Dedifferentiated amniotic fluid mesenchymal stem cell (primary cell): ENCODE data around the gene GAL3ST1.
"Not testable (repeated sequence)": the region's sequence is repeated elsewhere in the genome, so short reads cannot be mapped to it uniquely, and the experiment has no call there.

ENCODE experiments used
- DNase-seq: peaks from one replicate; pipeline ENCODE4 v3.0.0-alpha.2; 2016; ENCODE audit errors: extremely low spot score

The GAL3ST1 gene

GRCh38 chr22:30596199-30596598, 21.7 kb upstream of the GAL3ST1 start:
- DNase-seq, result no peak

GRCh38 chr22:30592360-30592713, 17.9 kb upstream of the GAL3ST1 start:
- DNase-seq, result not testable (repeated sequence)

- peak; percentile 98 for DNase-seq
These were observed 17.3 kb upstream of the GAL3ST1 start, which contains the start of gene PES1 for GRCh38 chr22:30591588-30592359. Gene PES1, minus strand, starts transcription at chr22:30591910. Its CDS starts 77 bp downstream, at chr22:30591833.

DNA sequence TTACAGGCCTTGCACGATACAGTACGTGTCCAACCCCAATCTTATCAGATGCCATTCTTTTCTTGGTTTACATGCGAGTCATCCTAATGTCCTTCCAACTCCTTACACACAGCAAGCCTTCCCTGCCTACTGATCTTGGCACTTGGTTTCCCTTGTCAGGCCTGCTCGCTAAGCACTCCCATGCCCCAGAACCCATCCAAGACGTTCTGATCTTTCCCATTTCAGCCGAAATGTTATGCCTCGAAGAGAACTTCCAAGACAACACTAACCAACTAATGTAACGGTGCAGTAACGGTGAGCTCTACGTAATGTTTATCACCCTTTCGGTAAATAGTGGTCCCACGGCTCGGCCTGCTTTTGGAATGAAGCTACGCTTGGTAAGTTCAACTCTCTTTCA, 16.7 kb upstream of the GAL3ST1 start:
- peak; percentile 23 for DNase-seq

DNA sequence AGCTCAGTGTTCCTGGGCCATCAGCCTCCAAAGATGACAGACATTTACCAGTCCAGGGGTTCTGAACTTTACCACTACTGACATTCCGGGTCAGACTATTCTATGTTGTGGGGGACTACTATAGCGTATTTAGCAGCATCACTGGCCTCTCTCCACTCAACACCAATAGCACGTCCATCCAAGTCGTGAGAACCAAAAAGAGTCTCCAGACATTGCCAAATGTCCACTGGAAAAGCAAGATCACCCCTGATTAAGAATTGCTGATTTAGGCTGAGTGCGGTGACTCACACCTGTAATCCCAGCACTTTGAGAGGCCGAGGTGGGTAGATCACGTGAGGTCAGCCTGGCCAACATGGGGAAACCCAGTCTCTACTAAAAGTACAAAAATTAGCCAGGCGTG, 11.9 kb upstream of the GAL3ST1 start:
- DNase-seq, result no peak

- no peak for DNase-seq
These were observed 10.0 kb upstream of the GAL3ST1 start for GRCh38 chr22:30584441-30584840.

DNA sequence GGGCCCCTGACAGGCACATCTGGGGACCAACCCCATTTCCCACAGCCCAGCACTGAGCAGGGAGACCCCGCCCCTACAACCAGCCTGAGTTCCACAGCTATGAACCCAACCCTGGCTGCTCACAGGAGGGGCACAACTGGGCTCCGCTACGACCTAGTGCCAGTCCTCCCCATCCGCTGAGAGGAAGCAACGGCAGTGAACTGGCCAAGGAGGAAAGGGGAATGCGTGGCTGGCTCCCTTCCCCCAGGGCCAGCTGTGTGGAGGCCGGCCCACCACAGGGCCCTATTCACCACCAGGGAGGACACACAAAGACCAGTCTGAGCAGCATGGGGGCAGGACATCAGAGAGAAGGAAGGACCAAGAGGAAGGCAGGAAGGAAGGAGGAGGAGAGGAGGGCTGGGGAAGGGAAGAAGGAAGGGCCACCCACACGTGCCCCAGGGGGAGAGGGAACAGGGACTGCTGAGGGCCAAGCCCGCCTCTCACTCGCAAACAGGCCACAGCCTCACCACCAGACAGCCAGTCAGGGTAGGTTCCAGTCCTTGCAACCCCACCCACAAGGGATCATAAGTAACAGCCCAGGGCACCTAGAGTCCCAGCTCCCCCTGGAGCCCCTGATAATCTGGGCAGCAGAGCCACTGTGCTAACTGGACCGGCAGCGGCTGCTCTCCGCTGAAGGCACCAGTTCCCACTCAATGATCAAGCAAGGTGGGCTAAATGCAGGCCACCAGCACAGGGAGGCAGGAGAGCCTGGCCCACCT, 8.5 kb upstream of the GAL3ST1 start:
- DNase-seq, result no peak

DNA sequence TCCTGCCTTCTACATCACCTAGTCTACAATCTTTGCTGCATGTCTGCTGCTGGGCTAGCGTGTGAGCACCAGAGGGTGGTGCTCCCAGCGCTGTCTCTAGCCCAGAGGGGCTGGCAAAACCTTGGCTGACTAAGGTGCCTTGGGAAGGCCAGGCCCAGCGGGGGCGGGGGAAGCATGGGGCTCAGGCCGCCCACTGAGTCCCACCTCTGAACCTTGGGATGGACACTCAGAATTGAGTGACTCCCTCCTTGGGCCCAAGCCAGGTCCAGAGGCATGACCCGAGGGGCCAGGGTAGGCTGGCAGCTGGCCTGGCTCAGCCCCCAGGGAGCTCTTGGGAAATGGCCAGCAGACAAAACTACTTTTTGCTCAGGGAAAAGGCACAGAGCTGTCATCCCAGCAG, 7.6 kb upstream of the GAL3ST1 start:
- no peak for DNase-seq

GRCh38 chr22:30580896-30581295, 6.4 kb upstream of the GAL3ST1 start:
- DNase-seq, result no peak

- no peak for DNase-seq
These were observed 4.0 kb upstream of the GAL3ST1 start for GRCh38 chr22:30578481-30578880.

GRCh38 chr22:30575859-30576258, 1.4 kb upstream of the GAL3ST1 start:
- no peak for DNase-seq

GRCh38 chr22:30574997-30575671, 669 bp upstream of the GAL3ST1 start:
- no peak for DNase-seq

DNA sequence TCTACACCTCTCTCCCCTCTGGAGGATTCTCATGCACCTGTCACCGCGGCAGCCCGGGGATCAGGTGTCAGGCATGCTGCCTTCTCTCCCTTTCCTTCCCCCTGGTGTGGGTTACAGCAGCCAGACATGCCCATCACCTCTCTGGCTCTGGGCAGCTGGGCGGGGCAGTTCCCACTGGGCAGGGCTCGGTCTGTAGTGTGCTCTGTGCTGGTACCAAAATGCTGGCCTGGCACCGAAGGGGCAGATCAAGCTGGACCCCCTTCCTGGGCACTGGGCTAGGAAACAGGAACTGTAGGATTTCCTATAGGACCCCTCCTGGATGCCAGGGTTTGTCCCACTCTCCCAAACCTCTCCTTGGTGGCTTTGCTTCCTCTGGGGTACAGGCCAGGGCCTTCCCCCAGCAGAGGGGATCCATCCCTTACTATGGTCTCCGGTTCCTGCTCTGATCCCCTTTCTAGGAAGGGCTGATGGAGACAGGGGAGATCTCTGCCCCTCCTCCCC, 821 bp downstream of the GAL3ST1 start:
- no peak for DNase-seq

DNA sequence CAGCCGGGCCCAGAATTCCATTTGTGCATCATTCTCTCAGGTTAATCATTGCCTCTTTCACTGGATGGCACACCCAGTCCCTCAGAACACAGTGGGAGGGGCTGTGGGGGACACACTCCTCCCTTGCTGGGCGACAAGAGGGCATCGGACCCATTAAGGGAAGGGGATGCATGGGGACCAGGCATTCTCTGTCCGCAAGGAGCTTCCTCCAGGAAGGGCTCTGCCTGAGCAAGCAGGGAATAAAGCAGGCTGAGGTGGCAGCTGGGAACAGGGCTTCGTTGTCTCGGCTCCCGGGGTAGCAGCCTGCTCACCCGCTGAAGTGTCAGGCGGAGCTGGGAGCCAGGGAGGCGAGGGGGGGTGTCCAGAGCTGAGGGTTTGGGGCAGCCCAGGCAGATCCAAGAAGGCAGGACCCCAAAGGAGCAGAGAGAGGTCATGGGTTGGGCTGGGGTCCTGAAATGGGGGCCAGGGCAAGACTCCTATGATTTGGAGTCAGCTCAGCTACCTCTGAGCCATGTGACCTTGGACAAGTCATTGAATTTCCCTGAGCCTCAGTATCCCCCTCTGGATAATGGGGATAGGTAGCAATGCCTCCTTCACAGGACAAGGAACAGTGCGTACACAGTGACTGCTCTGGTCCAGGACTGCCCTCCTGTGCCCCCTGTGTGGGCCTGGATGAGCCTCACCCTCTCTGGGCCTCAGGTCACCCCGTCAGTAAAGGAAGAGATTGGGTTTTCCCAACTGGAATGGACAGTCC, 1.4 kb downstream of the GAL3ST1 start:
- no peak for DNase-seq

DNA sequence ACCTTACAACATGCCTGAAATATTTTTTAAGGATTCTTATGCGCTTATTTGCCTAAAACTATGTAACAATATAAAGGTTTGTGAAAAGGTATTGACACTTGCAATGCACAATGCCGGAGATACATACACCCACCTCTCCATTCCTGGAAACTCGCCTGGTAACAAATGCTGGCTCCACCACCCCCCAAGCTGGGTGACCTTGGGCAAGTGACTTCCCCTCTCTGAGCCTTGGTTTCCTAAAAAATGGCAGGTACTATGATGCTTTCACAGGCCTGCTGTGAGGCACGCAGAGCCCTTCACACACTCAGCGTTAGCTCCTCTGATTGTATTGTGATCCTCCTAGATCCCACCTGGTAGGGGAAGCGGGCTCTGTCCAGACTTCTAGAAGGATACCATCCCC, 2.3 kb downstream of the GAL3ST1 start:
- no peak for DNase-seq

DNA sequence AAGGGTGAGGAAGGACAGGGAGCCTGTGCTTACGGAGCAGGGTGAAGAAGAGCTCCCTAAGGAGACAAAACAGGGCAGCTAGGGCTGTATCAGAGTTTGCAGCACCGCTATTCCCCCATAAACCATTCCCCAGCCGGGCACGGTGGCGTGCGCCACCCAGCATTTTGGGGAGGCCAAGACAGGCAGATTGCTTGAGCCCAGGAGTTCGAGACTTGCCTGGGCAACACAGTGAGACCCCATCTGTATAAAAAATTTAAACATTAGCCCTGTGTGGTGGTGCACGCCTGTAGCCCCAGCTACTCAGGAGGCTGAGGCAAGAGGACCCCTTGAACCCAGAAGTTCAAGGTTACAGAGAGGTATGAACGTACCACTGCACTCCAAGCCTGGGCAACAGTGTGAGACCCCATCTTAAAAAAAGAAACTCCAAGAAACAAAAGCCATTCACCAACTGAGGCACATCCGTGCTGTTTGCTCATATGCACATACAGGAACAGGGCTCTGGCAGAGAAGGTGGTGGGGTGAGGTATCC, 4.7 kb downstream of the GAL3ST1 start:
- no peak for DNase-seq

DNA sequence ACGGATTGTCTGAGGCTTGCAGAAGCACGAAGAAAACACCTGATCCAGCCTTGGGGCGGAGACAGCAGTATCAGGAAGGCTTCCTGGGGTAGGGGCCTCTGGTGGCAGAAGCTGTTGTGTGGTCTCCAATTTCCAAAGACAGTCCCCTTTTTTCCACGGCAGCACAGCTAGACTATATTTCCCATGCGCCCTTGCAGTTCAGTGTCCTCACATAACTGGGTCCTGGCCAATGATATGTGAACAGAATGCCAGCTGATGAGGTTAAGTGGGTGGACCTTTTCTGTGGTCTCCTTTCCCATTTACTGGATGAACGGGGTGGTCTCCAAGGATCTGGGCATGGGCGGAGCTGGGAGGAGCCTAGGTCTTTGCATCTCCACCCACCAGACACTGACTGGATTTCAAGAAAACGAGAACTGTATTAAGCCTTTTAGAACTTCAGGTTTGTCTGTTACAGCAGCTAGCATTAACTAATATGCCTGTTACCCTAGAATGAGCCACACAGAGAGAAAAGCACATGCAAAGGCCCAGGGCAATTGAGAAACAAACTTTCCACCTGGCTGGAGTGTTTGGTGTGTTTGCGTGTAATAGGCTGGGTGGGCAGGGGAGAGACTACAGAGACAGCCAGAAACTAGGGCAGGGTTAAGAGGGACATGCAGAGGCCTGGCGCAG, 6.2 kb downstream of the GAL3ST1 start:
- DNase-seq, result no peak

DNA sequence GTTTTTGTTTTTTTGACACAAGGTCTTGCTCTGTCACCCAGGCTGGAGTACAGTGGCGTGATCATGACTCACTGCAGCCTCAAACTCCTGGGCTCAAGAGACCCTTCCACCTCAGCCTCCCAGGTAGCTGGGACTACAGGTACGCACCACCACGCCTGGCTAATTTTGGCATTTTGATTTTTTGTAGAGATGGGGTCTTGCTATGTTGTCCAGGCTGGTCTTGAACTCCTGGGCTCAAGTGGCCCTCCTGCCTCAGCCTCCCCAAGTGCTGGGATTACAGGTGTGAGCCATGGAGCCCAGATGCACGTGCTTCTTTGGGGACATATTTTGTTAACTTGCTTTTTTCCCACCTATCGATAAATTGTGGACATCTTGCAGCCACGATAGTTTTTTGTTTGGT, 7.2 kb downstream of the GAL3ST1 start:
- DNase-seq, result not testable (repeated sequence)

DNA sequence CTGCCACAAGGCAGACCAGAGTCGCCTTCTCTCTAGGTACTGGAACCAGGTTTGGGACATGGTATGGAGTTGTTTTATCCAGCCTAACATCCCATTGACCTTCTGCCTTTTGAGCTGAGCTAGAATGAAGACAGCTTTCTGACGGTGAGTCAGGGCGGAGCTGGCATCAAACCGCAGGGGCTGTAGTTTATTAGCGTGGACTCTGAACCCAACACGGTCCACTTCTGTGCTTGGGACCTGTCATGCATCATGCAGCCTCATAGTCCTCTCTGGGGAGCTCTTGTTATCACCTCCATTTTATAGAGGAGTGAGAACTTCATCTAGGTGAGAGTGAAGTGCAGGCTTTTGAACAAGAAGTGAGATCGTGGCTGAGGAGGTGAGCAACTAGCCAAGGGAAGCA, 8.3 kb downstream of the GAL3ST1 start:
- no peak for DNase-seq

- DNase-seq, result no peak
These were observed 9.1 kb downstream of the GAL3ST1 start for GRCh38 chr22:30565341-30565740.

- DNase-seq, result no peak
These were observed 9.7 kb downstream of the GAL3ST1 start for GRCh38 chr22:30564761-30565119.
